Cortex of kidney (tissue), 1 donor: ENCODE measurements around the gene DAGLB.
"Not testable (repeated sequence)": the region's sequence is repeated elsewhere in the genome, so short reads cannot be mapped to it uniquely, and the experiment has no call there.

Source experiments
- DNase-seq: peaks from one replicate; lab custom pipeline; 2025; lab: John Stamatoyannopoulos, UW

Gene DAGLB

DNA sequence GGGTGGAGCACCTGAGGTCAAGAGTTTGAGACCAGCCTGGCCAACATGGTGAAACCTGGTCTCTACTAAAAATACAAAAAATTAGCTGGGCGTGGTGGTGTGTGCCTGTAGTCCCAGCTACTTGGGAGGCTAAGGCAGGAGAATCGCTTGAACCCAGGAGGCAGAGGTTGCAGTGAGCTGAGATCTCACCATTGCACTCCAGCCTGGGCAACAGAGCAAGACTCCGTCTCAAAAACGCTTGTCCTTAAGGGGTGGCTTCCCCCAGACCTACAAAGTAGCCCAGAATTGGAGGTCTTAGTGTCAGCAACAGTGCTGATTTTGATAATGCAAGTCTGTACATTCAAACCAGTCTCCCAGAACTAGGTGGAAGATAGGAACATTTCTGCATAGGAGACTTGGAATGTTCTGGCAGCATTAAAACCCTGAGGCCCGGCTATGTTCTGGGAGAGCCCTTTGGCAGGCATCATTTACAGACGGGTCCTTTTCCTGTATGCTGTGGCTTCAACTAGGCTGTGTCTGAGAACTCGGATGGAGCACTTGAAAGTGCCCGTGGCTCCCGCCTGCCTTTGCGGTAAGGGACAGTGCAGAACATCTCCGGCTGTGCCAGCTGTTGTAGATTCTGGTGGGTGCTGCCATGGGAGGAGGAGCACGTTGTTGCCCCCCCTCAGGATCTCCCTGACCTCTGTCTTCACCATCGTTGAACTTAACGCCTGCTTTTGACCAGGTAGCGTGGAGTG is 49.8 kb downstream of the DAGLB start:
- DNase-seq = not testable (repeated sequence)

DNA sequence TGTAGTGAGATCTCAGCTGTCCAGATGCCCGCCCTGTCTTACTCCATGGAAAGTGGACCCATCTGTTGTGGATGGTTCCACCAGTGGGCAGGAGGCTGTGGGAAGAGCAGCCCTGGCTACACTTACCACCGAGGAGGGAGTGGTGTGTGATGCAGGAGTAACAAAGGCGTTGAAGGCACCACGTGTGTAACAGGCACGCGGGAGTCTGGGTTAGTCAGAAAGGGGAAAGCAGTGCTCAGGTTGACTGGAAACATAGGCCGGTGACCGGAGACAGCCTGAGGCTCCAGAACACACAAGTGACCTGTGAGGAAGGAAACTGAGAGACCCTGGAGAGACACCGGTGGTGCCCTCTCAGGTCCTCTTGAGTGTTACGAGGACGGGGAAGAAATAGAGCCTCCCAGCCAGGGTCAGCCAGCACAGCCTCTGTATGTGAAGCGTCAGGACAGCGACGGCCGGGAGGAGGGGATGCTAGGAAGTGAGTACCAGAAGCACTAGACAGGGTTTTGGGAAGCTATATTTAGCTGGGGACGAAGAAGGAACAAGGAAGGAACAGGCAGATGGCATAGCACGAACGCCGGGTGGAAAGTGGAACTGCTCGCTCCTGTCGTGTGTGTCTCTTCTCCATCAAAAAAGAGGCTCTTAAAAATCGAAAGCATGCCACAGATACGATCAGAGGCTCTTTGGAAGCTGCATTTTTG is 51.7 kb downstream of the DAGLB start:
- no peak for DNase-seq

DNA sequence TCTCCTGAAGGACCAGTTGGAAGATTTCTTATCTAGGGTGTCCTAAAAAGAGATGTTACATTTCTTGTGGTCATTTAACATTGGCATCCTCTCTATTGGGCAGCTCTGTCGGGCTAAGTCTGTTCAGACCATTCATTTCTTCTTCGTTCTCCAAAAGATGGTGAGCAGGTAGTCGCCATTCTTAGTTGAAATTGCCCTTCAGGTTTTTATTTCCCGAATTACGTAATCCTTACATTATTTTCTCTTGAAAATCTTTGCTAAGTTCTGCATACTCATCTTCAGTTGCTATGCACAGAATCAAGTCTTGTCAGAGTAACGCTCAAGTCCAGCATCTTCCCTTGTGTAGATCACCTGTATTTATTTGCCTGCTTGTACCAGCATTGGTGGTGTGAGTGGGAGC is 53.6 kb downstream of the DAGLB start:
- no peak for DNase-seq

- DNase-seq = no peak
Measured at GRCh38 chr7:6393667-6394056, 54.1 kb downstream of the DAGLB start.

GRCh38 chr7:6392712-6393666 is 54.8 kb downstream of the DAGLB start:
- no peak for DNase-seq

DNA sequence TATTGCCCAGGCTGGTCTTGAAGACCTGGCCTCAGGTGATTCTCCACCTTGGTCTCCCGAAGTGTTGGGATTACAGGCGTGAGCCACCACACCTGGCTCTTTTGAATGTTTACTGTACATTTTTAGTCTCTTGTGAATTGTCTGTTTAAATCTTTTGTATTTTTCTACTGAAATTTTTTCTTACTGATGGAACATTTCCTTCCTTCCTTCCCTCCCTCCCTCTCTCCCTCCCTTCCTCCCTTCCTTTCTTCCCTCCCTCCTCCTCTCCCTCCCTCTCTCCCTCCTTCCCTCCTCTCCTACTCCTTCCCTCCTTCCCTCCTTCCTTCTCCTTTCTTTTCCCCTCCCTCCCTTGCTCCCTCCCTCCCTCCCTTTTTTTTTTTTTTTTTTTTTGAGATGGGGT is 58.0 kb downstream of the DAGLB start:
- DNase-seq = no peak

GRCh38 chr7:6387734-6388294 is 59.9 kb downstream of the DAGLB start:
- no peak for DNase-seq

- no peak for DNase-seq
Measured at GRCh38 chr7:6386779-6387178, 61.0 kb downstream of the DAGLB start.

GRCh38 chr7:6385909-6386560 is 61.7 kb downstream of the DAGLB start:
- no peak for DNase-seq

GRCh38 chr7:6385110-6385781 is 62.5 kb downstream of the DAGLB start:
- no peak for DNase-seq

DNA sequence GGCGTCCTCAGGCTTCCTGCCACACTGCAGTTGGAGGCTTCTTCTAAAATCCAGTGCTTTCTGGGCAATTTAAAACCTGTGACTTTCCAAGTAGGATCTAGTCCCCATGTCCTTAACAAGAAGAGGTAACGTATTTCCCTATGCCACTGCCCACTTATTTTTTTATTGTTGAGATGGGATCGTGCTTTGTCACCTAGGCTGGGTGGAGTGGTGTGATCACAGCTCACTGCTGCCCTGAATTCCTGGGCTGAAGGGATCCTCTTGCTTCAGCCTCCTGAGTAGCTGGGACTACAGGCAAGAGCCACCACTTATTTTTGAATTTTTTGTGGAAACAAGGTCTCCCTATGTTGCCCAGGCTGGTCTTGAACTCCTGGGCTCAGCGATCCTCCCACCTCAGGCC is 63.4 kb downstream of the DAGLB start:
- DNase-seq = no peak

- no peak for DNase-seq
Measured at GRCh38 chr7:6382817-6383216, 64.9 kb downstream of the DAGLB start.

DNA sequence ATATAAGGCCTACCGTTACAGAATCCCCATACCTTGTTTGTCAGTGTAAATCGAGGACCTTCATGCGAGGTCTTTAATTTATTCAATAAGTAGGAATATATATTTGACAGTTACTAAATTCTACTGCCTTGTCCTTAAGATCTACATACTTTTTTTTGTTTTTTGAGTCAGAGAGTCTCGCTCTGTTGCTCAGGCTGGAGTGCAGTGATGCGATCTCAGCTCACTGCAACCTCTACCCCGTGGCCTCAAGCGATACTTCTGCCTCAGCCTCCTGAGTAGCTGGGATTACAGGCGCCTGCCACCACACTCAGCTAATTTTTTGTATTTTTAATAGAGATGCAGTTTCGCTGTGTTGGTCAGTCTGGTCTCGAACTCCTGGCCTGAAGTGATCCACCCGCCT is 65.9 kb downstream of the DAGLB start:
- DNase-seq = not testable (repeated sequence)

DNA sequence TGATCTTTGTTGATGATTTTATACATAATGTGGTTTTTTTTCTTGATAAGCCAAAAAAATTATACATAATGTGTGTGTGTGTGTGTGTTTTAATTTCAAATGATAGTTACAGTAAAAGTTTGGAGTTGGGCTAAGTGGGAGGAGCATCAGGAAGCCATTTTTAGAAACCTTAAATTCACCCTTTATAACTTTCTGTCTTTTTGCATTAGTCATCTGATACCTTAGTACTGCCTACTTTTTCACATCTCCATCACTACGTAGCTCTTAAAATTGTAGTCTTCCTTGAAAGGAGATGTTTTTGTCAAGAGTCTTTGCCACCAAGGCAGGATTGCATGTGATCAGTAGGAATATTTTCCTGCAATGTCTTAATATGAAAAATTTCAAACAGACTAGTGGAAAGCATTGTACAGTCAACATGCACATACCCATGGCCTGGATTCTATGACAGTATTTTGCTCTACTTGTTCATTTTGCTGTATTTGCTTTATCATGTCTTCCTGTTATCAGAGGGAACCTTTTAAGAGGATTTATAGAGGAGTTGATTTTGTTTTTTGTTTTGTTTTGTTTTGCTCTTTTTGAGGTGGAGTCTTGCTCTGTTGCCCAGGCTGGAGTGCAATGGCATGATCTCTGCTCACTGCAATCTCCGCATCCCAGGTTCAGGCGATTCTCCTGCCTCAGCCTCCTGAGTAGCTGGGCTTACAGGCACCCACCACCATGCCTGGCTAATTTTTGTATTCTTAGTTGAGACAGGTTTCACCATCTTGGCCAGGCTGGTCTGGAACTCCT is 67.3 kb downstream of the DAGLB start:
- DNase-seq = no peak

- no peak for DNase-seq
Measured at GRCh38 chr7:6379886-6380285, 67.9 kb downstream of the DAGLB start.

GRCh38 chr7:6378556-6378955 is 69.2 kb downstream of the DAGLB start:
- not testable (repeated sequence) for DNase-seq

DNA sequence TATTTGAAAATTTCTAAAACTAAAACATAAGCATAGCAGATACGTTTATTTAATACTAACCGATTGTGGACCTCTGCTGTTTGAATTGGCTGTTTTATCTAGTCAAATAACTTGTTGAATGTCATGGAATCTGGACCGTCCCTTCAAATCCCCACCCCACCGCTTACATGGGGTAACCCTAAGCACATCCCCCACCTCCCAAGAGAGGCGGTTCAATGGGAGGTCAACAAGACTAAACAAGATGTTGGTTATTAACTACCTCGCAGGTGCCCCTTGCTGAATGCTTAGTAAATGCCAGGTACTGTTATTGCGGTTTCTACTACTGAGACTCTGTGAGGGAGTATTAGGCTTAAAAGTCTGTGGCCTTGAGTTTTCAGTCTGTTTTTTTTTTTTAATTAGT is 70.9 kb downstream of the DAGLB start:
- no peak for DNase-seq

DNA sequence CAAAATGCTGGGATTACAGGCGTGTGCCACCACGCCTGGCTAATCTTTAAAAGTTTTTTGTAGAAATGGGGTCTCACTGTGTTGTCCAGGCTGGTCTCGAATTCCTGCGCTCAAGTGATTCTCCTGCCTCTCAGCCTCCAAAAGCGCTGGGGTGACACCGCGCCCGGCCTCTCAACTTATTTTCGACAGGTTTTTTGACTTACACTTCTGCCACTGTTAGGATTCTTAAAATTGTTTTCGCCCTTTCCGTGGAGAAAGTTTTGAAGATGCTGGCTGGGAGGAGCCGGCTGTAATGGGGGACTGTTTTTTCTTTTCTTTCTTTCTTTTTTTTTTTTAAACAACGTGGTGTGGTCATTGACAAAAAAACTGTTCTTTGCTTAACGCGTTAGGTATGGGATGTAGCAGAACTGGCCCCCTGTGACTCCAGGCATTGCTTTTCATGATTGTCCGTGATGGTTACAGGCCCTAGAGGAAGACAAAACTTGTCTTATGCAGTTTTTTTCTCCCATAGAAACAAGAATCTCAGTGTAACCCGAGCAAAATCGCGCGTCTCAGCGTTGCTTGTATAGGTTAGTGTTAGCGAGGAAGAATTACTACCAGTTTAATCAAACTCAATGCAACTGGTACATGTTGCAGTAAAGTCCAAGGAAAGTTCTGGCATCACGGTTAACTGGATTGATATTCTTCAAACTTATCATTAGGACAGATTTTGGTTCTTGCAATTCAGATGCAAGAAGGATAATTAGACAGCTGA is 72.2 kb downstream of the DAGLB start:
- DNase-seq = no peak

DNA sequence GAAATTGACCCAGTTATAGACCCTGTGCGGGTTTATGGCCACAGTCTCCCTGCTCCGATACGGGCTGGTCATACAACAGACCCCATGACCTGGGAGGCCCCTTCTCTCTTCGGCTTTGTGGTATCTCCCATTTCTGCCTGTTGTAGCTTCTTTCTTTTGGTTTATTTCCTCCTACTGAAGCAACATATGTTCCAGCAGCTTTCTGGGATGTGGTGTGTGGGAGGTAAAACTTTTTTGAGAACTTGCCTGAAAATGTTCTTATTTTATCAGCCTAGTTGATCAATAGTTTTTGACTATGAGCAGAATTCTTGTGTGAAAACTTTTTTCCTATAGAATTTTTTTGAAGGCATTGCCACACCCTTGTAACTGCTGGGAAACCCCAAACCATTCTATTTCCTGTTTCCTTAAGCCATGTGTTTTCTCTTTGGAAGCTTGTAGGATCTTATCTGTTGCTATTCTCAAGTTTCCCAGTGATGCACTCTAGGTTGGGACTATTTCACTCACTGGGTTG is 80.0 kb downstream of the DAGLB start:
- no peak for DNase-seq
